WTC11 (cell line): Measurements from ENCODE around the gene CNPY3.
"Not testable (repeated sequence)": the region's sequence is repeated elsewhere in the genome, so short reads cannot be mapped to it uniquely, and the experiment has no call there.

Experiments used
- ESRRA ChIP-seq: sonication (generic); formaldehyde crosslinking; IDR thresholded peaks from 2 replicates; pipeline ENCODE4 v1.8.1; 2022; ENCODE audit warnings: mild to moderate bottlenecking, missing genetic modification reagents, borderline replicate concordance
- TEAD4 ChIP-seq: sonication (generic); formaldehyde crosslinking; IDR thresholded peaks from 2 replicates; pipeline ENCODE4 v1.8.0; 2022; ENCODE audit warnings: mild to moderate bottlenecking, missing genetic modification reagents
- ZNF121 ChIP-seq: sonication (generic); formaldehyde crosslinking; IDR thresholded peaks from 2 replicates; pipeline ENCODE4 v1.8.0; 2023; ENCODE audit warnings: missing genetic modification reagents
- TF ChIP-seq, protein P1 (sequence below): fragments of 200-600 bp; IDR thresholded peaks from 2 replicates; pipeline ENCODE4 v1.8.0; 2022; ENCODE audit warnings: antibody characterized with exemption
- TF ChIP-seq, protein P2 (sequence below): sonication (generic); formaldehyde crosslinking; IDR thresholded peaks from 2 replicates; pipeline ENCODE4 v1.8.1; 2022; ENCODE audit warnings: low read depth, mild to moderate bottlenecking, moderate library complexity, missing genetic modification reagents, borderline replicate concordance
- TF ChIP-seq, protein P3 (sequence below): sonication (generic); formaldehyde crosslinking; conservative IDR thresholded peaks from 2 replicates; pipeline ENCODE4 v1.8.1; 2022; ENCODE audit warnings: mild to moderate bottlenecking, missing genetic modification reagents
- TF ChIP-seq, protein P4 (sequence below): sonication (generic); formaldehyde crosslinking; IDR thresholded peaks from 2 replicates; pipeline ENCODE4 v1.8.1; 2023; ENCODE audit warnings: mild to moderate bottlenecking, missing genetic modification reagents, moderate library complexity
- TF ChIP-seq, protein P5 (sequence below): sonication (generic); formaldehyde crosslinking; IDR thresholded peaks from 2 replicates; pipeline ENCODE4 v1.8.0; 2023; ENCODE audit warnings: mild to moderate bottlenecking, missing genetic modification reagents
- TF ChIP-seq, protein P6 (sequence below): sonication (generic); formaldehyde crosslinking; IDR thresholded peaks from 2 replicates; pipeline ENCODE4 v1.8.0; 2022; ENCODE audit warnings: mild to moderate bottlenecking, missing genetic modification reagents
- TF ChIP-seq, protein P7 (sequence below): sonication (generic); formaldehyde crosslinking; IDR thresholded peaks from 2 replicates; pipeline ENCODE4 v1.8.0; 2022; ENCODE audit warnings: mild to moderate bottlenecking, missing genetic modification reagents

DNA sequence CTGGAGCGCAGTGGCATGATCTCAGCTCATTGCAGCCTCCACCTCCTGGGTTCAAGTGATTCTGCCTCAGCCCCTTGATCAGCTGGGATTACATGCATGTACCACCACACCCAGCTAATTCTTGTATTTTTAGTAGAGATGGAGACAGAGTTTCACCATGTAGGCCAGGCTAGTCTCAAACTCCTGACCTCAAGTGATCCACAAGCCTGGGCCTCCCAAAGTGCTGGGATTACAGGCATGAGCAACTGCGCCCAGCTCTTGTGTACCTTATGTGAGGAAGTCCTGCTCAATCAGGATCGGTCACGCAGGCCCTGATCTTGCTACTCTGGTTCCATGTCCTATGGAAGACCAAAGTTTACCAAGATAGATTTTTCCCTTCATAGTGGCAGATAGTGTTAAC is 41.1 kb upstream of the CNPY3 start:
- TF ChIP-seq, protein P1, sequence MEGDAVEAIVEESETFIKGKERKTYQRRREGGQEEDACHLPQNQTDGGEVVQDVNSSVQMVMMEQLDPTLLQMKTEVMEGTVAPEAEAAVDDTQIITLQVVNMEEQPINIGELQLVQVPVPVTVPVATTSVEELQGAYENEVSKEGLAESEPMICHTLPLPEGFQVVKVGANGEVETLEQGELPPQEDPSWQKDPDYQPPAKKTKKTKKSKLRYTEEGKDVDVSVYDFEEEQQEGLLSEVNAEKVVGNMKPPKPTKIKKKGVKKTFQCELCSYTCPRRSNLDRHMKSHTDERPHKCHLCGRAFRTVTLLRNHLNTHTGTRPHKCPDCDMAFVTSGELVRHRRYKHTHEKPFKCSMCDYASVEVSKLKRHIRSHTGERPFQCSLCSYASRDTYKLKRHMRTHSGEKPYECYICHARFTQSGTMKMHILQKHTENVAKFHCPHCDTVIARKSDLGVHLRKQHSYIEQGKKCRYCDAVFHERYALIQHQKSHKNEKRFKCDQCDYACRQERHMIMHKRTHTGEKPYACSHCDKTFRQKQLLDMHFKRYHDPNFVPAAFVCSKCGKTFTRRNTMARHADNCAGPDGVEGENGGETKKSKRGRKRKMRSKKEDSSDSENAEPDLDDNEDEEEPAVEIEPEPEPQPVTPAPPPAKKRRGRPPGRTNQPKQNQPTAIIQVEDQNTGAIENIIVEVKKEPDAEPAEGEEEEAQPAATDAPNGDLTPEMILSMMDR: not testable (repeated sequence)
- TF ChIP-seq, protein P2, sequence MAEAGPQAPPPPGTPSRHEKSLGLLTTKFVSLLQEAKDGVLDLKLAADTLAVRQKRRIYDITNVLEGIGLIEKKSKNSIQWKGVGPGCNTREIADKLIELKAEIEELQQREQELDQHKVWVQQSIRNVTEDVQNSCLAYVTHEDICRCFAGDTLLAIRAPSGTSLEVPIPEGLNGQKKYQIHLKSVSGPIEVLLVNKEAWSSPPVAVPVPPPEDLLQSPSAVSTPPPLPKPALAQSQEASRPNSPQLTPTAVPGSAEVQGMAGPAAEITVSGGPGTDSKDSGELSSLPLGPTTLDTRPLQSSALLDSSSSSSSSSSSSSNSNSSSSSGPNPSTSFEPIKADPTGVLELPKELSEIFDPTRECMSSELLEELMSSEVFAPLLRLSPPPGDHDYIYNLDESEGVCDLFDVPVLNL (CRISPR knock-in tag): not testable (repeated sequence)
- not testable (repeated sequence) for TF ChIP-seq TEAD4, ZNF121, ESRRA (CRISPR knock-in tag)
- TF ChIP-seq, protein P3, sequence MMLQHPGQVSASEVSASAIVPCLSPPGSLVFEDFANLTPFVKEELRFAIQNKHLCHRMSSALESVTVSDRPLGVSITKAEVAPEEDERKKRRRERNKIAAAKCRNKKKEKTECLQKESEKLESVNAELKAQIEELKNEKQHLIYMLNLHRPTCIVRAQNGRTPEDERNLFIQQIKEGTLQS (CRISPR knock-in tag): not testable (repeated sequence)
- TF ChIP-seq, protein P4, sequence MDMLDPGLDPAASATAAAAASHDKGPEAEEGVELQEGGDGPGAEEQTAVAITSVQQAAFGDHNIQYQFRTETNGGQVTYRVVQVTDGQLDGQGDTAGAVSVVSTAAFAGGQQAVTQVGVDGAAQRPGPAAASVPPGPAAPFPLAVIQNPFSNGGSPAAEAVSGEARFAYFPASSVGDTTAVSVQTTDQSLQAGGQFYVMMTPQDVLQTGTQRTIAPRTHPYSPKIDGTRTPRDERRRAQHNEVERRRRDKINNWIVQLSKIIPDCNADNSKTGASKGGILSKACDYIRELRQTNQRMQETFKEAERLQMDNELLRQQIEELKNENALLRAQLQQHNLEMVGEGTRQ (CRISPR knock-in tag): not testable (repeated sequence)
- TF ChIP-seq, protein P5, sequence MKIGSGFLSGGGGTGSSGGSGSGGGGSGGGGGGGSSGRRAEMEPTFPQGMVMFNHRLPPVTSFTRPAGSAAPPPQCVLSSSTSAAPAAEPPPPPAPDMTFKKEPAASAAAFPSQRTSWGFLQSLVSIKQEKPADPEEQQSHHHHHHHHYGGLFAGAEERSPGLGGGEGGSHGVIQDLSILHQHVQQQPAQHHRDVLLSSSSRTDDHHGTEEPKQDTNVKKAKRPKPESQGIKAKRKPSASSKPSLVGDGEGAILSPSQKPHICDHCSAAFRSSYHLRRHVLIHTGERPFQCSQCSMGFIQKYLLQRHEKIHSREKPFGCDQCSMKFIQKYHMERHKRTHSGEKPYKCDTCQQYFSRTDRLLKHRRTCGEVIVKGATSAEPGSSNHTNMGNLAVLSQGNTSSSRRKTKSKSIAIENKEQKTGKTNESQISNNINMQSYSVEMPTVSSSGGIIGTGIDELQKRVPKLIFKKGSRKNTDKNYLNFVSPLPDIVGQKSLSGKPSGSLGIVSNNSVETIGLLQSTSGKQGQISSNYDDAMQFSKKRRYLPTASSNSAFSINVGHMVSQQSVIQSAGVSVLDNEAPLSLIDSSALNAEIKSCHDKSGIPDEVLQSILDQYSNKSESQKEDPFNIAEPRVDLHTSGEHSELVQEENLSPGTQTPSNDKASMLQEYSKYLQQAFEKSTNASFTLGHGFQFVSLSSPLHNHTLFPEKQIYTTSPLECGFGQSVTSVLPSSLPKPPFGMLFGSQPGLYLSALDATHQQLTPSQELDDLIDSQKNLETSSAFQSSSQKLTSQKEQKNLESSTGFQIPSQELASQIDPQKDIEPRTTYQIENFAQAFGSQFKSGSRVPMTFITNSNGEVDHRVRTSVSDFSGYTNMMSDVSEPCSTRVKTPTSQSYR (CRISPR knock-in tag): not testable (repeated sequence)
- TF ChIP-seq, protein P6, sequence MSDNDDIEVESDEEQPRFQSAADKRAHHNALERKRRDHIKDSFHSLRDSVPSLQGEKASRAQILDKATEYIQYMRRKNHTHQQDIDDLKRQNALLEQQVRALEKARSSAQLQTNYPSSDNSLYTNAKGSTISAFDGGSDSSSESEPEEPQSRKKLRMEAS (CRISPR knock-in tag): not testable (repeated sequence)
- TF ChIP-seq, protein P7, sequence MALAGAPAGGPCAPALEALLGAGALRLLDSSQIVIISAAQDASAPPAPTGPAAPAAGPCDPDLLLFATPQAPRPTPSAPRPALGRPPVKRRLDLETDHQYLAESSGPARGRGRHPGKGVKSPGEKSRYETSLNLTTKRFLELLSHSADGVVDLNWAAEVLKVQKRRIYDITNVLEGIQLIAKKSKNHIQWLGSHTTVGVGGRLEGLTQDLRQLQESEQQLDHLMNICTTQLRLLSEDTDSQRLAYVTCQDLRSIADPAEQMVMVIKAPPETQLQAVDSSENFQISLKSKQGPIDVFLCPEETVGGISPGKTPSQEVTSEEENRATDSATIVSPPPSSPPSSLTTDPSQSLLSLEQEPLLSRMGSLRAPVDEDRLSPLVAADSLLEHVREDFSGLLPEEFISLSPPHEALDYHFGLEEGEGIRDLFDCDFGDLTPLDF (CRISPR knock-in tag): not testable (repeated sequence)
